NB4 (cell line): ENCODE results near the gene SURF2.

Experiments used
- CTCF ChIP-seq: IDR thresholded peaks from one replicate; pipeline ENCODE4 v1.5.1; 2012; ENCODE audit warnings: low read depth, low read length
- MYC ChIP-seq: IDR thresholded peaks from 2 replicates; pipeline ENCODE4 v1.6.1; 2011; ENCODE audit warnings: low read depth, low read length
- POLR2A ChIP-seq: IDR thresholded peaks from 2 replicates; pipeline ENCODE4 v1.6.1; 2011; ENCODE audit warnings: mild to moderate bottlenecking; ENCODE audit not compliant: insufficient read length; ENCODE audit errors: extremely low read depth

- TF ChIP-seq CTCF (no peak), POLR2A (no peak), MYC (no peak)
Observed at GRCh38 chr9:133321411-133321935, 34.9 kb upstream of the SURF2 start.
